ENCODE results near the gene PIERCE2.
A peak's percentile ranks its signal among the peaks of the same experiment; 100 is the strongest.
"Not testable (repeated sequence)": the region's sequence is repeated elsewhere in the genome, so short reads cannot be mapped to it uniquely, and the experiment has no call there.

Gene PIERCE2

GRCh38 chr15:55408012-55408928 is at the start of gene PIERCE2, which contains the start of gene CCPG1:
PIERCE2 (plus strand) TSS chr15:55408495; CDS start chr15:55408769, 274 bp downstream.
CCPG1 (minus strand) TSS chr15:55408359; CDS start chr15:55389424, 18,935 bp downstream.
- DNase-seq (ENCODE audit: low read depth, low spot score): peak; percentile 71

- no peak for DNase-seq (ENCODE audit: low read depth, low spot score)
Observed at GRCh38 chr15:55360256-55360655, 48.0 kb upstream of the PIERCE2 start.

- DNase-seq (ENCODE audit: low read depth, low spot score): no peak
Observed at GRCh38 chr15:55361048-55361447, 47.2 kb upstream of the PIERCE2 start.

- DNase-seq (ENCODE audit: low read depth, low spot score): no peak
Observed at GRCh38 chr15:55362641-55363040, 45.7 kb upstream of the PIERCE2 start.

- DNase-seq (ENCODE audit: low read depth, low spot score): no peak
Observed at GRCh38 chr15:55366981-55367380, 41.3 kb upstream of the PIERCE2 start.

- no peak for DNase-seq (ENCODE audit: low read depth, low spot score)
Observed at GRCh38 chr15:55372701-55373440, 35.4 kb upstream of the PIERCE2 start.

GRCh38 chr15:55379095-55379494 is 29.2 kb upstream of the PIERCE2 start:
- no peak for DNase-seq (ENCODE audit: low read depth, low spot score)

GRCh38 chr15:55381595-55381994 is 26.7 kb upstream of the PIERCE2 start:
- DNase-seq (ENCODE audit: low read depth, low spot score): no peak

GRCh38 chr15:55383687-55384086 is 24.6 kb upstream of the PIERCE2 start:
- no peak for DNase-seq (ENCODE audit: low read depth, low spot score)

GRCh38 chr15:55387027-55387426 is 21.3 kb upstream of the PIERCE2 start:
- DNase-seq (ENCODE audit: low read depth, low spot score): no peak

GRCh38 chr15:55389264-55389607 is 19.1 kb upstream of the PIERCE2 start:
- no peak for DNase-seq (ENCODE audit: low read depth, low spot score)

GRCh38 chr15:55394694-55395093 is 13.6 kb upstream of the PIERCE2 start:
- DNase-seq (ENCODE audit: low read depth, low spot score): no peak

GRCh38 chr15:55398243-55398642 is 10.1 kb upstream of the PIERCE2 start:
- no peak for DNase-seq (ENCODE audit: low read depth, low spot score)

GRCh38 chr15:55400050-55400449 is 8.2 kb upstream of the PIERCE2 start:
- not testable (repeated sequence) for DNase-seq (ENCODE audit: low read depth, low spot score)

GRCh38 chr15:55401786-55402246 is 6.5 kb upstream of the PIERCE2 start:
- DNase-seq (ENCODE audit: low read depth, low spot score): no peak

- no peak for DNase-seq (ENCODE audit: low read depth, low spot score)
Observed at GRCh38 chr15:55402707-55403106, 5.6 kb upstream of the PIERCE2 start.

GRCh38 chr15:55403531-55403930 is 4.8 kb upstream of the PIERCE2 start:
- no peak for DNase-seq (ENCODE audit: low read depth, low spot score)

- no peak for DNase-seq (ENCODE audit: low read depth, low spot score)
Observed at GRCh38 chr15:55407498-55408011, 740 bp upstream of the PIERCE2 start.

- not testable (repeated sequence) for DNase-seq (ENCODE audit: low read depth, low spot score)
Observed at GRCh38 chr15:55408976-55409375, 681 bp downstream of the PIERCE2 start.

GRCh38 chr15:55417678-55418077 is 9.4 kb downstream of the PIERCE2 start:
- not testable (repeated sequence) for DNase-seq (ENCODE audit: low read depth, low spot score)

- no peak for DNase-seq (ENCODE audit: low read depth, low spot score)
Observed at GRCh38 chr15:55420171-55420866, 12.0 kb downstream of the PIERCE2 start.

GRCh38 chr15:55422089-55422488 is 13.8 kb downstream of the PIERCE2 start:
- DNase-seq (ENCODE audit: low read depth, low spot score): no peak
